GM18907 (cell line): ENCODE results near the gene RAMACL.
"Not testable (repeated sequence)": the region's sequence is repeated elsewhere in the genome, so short reads cannot be mapped to it uniquely, and the experiment has no call there.

Experiments
- ATAC-seq: cut with Tn5 transposase; IDR thresholded peaks from one replicate; pipeline ENCODE4 v1.9.1; 2021; ENCODE audit warnings: mild to moderate bottlenecking, moderate library complexity; ENCODE audit not compliant: unreplicated experiment

The RAMACL gene

GRCh38 chr6:166539011-166539385 lies 47.5 kb downstream of the RAMACL start:
- ATAC-seq, result not testable (repeated sequence)

DNA sequence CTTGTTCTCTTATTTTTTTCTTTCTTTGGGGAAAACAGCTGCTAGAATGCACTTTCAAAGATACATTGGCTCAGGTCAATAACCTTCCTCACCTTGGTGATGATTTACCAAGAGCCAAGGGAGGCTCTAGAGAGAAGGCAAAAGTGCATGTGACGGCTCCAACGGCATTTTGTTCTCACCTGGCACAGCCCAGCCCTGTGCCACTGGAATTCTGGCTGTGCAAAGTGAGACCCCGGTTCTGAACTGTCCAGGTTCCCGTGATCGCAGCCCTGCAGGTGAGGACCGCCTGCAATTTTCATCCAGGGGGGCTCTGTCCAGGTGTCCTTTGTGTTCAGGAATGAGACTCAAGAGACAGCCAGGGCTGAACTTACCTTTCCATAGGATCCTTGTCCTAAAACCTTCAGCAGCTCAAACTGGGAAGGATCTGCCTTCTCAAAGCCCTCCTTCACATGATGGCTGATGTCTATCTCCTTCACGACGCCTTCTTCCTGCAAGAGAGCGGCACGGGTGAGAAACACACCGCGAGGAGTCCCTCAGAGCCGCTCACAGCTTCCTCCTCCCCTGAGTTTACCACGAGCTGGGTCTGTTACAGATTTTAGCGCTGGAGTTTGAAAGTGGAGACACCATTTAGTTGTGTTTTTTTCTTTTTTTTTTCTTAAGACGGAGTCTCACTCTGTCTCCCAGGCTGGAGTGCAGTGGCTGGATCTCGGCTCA lies 48.0 kb downstream of the RAMACL start:
- ATAC-seq, result no peak

DNA sequence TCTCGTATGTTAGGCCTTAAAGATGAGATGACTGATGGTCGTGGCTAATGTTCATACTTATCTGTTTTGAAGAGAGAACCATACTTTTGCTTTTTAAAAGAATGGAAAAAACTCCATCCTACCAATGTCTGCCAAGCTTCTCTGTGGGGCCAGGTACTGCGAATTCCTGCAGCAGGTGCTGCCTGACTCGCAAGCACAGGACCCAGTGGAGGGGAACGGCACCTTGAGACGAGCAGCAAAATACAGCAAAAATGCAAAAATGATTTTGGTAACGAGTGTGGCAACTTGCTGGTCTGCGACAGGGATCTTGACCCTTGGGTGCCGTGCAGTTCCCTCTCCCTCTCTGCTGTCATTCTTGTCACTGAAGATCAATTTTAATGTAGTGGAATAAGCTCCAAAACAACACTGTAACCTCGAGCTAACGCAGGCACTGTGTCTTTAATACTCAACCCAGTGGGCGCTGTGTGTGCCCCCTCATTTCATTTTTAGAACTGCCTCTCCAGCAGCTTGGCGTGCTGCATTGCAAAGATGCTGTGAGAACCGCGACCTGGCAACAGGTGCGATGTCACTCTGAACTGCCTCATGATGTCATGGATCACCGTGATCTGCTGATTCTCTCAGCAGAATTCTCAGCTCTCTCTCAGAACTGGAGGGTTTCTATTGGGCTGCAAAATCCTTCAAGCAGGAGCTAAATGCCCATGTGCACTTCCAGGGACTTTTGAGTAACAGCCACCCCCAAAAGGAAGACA lies 51.6 kb downstream of the RAMACL start:
- ATAC-seq, result no peak

- ATAC-seq, result no peak
These were observed 53.2 kb downstream of the RAMACL start for GRCh38 chr6:166533205-166533824.
